Activated CD4-positive, CD25-positive, alpha-beta regulatory T cell (primary cell): ENCODE measurements around the gene OR6Q1.
"Not testable (repeated sequence)": the region's sequence is repeated elsewhere in the genome, so short reads cannot be mapped to it uniquely, and the experiment has no call there.

ENCODE experiments used
- DNase-seq, 4 experiments: peaks; one replicate each; lab custom pipeline; 2025; lab: John Stamatoyannopoulos, UW

OR6Q1 gene, protein sequence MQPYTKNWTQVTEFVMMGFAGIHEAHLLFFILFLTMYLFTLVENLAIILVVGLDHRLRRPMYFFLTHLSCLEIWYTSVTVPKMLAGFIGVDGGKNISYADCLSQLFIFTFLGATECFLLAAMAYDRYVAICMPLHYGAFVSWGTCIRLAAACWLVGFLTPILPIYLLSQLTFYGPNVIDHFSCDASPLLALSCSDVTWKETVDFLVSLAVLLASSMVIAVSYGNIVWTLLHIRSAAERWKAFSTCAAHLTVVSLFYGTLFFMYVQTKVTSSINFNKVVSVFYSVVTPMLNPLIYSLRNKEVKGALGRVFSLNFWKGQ

DNA sequence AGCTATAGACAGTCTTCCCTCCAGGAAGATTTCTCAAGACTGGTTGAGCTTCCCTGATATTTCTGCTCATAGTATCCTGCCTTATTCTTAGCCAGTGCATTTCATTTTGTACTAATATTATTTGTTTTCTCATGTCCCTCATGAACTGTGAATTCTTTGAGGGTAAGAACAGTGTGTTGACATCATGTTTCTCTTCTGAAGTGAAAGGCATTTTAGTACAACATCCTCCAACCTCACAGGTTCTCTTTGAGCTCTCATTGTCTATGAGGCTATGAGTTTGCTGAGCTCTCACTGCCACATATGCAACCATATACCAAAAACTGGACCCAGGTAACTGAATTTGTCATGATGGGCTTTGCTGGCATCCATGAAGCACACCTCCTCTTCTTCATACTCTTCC, at the start of gene OR6Q1:
Gene OR6Q1 (plus strand): TSS at position 301 of the 400 bp plus-strand sequence. CDS start 0 bp downstream, at position 301.
- DNase-seq: no peak

GRCh38 chr11:57981536-57981935, 49.2 kb upstream of the OR6Q1 start:
- DNase-seq: no peak

- no peak for DNase-seq
Measured at GRCh38 chr11:57982776-57983175, 48.0 kb upstream of the OR6Q1 start.

- no peak for DNase-seq
Measured at GRCh38 chr11:57983191-57983590, 47.6 kb upstream of the OR6Q1 start.

DNA sequence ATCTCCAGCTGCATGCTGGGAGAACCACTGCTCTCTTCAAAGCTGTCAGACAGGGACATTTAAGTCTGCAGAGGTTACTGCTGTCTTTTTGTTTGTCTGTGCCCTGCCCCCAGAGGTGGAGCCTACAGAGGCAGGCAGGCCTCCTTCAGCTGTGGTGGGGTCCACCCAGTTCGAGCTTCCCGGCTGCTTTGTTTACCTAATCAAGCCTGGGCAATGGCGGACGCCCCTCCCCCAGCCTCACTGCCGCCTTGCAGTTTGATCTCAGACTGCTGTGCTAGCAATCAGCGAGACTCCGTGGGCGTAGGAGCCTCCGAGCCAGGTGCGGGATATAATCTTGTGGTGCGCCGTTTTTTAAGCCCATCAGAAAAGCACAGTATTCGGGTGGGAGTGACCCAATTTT, 31.2 kb upstream of the OR6Q1 start:
- DNase-seq: not testable (repeated sequence)

DNA sequence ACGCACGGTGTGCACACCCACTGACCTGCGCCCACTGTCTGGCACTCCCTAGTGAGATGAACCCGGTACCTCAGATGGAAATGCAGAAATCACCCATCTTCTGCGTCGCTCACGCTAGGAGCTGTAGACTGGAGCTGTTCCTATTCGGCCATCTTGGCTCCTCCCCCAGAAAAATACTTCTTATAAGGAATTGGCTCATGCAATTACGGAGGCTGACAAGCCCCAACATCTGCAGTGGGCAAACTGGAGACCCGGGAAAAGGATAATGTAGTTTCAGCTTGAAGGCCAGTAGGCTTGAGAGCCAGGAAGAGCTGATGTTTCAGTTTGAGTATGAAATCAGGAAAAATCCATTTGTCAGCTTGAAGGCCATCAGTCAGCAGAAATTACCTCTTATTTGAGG, 30.7 kb upstream of the OR6Q1 start:
- not testable (repeated sequence) for DNase-seq

DNA sequence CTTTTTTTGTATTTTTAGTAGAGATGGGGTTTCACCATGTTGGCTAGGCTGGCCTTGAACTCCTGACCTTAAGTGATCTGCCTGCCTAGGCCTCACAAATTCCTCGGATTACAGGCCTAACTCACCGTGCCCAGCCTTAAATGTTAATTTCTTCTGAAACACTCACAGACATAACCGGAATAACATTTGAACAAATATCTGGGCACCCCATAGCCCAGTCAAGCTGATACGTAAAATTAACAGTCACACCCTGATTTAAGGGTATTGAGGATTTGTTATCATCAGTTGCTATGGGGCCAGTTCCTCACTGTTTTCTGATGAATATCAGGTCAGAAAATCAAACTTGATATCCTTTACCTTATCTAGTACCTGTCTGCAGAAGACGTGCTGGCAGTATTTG, 30.1 kb upstream of the OR6Q1 start:
- DNase-seq: no peak

- DNase-seq: no peak
Measured at GRCh38 chr11:58003036-58003435, 27.7 kb upstream of the OR6Q1 start.

- no peak for DNase-seq
Measured at GRCh38 chr11:58003591-58003990, 27.2 kb upstream of the OR6Q1 start.

- no peak for DNase-seq
Measured at GRCh38 chr11:58004664-58005063, 26.1 kb upstream of the OR6Q1 start.

DNA sequence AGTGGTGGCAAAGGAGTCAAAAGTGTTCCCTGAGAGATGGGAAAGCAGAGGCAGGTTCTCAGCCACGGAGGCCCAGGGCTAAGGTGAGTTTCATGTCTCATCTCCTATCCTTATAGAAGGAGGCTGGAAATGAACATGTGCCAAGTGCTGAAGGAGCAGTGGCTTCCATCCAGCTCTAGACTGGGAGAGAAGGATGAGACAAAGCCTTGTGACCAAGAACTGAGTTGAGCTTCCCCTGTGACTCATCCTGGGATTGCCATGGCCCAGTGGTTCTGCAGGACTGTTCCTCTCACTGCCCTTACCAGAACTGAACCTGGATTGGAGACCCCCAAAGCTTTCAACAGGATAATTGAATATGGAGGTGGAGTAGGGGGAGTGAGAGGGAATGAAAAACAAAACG, 23.8 kb upstream of the OR6Q1 start:
- DNase-seq: no peak

- no peak for DNase-seq
Measured at GRCh38 chr11:58011771-58012170, 19.0 kb upstream of the OR6Q1 start.

GRCh38 chr11:58023435-58023931, 7.3 kb upstream of the OR6Q1 start, which contains the start of gene OR9Q1:
OR9Q1 (plus strand) TSS chr11:58023881; CDS start chr11:58179445, 155,564 bp downstream.
- DNase-seq: no peak

- DNase-seq: no peak
Measured at GRCh38 chr11:58024601-58025091, 6.1 kb upstream of the OR6Q1 start.

GRCh38 chr11:58027341-58027740, 3.4 kb upstream of the OR6Q1 start:
- no peak for DNase-seq

GRCh38 chr11:58028687-58029411, 1.9 kb upstream of the OR6Q1 start:
- no peak for DNase-seq

- DNase-seq: no peak
Measured at GRCh38 chr11:58034471-58034870, 3.7 kb downstream of the OR6Q1 start.

DNA sequence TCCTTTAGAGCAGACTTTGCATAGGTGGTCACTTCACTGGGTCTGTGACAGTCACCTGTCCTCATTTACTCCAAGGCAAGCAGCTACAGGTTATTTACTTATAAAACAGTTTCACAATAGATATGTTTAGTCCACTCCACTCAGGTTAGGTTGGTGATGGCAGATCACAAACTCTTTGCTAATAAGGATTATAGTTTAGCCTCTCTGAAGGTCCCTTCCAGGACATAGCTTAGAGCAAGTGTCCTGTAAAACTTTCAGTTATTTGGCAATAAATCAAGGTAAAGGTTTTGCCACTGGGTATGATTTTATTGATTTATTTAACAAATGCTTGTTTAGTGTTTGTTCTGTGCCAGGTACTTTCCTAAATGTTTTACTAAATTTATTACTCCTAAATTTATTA, 8.8 kb downstream of the OR6Q1 start:
- DNase-seq: no peak

- DNase-seq: no peak
Measured at GRCh38 chr11:58043379-58043778, 12.6 kb downstream of the OR6Q1 start.

GRCh38 chr11:58046231-58046630, 15.5 kb downstream of the OR6Q1 start:
- no peak for DNase-seq

- no peak for DNase-seq
Measured at GRCh38 chr11:58047818-58048217, 17.1 kb downstream of the OR6Q1 start.

- no peak for DNase-seq
Measured at GRCh38 chr11:58055806-58056401, 25.2 kb downstream of the OR6Q1 start.

- no peak for DNase-seq
Measured at GRCh38 chr11:58057481-58057880, 26.7 kb downstream of the OR6Q1 start.
